Heart left ventricle (tissue), 13 donors: ENCODE data around the gene PSMG4.

ENCODE experiments used
- CTCF ChIP-seq, 12 donors: fragments of 200-600 bp; sonication (generic) in 4 of 12; IDR thresholded peaks; one replicate each; pipeline versions ENCODE4 v1.5.0 to v1.8.0; 2018 to 2022; ENCODE audit warnings: antibody characterized with exemption in 12 of 12, mild to moderate bottlenecking in 5 of 12
- POLR2A ChIP-seq, 2 donors: fragments of 450-650 bp; IDR thresholded peaks; one replicate each; pipeline ENCODE4 v1.6.1; 2017; ENCODE audit warnings: antibody characterized with exemption in 2 of 2, mild to moderate bottlenecking in 2 of 2, moderate library complexity in 2 of 2
- donor health status: ischemic (EF 13 %, LVEDD 7.1; RV severe dilation, severe dysfunction).
- donor health status: DM: no; HTN: yes; CAD: no.
- donor health status: DM: no; HTN: no; CAD: no.
- donor health status: ischemic (EF 25% LVEDD 6.9; RV normal size, moderate dysfunction).
- donor health status: ischemic (EF 25% LVEDD 5.7; RV mildly dilated, moderate dysfunction).
- donor health status: ischemic (EF 35%, LVEDD 5.7; RV mildly dilated, moderate dysfunction).
- donor health status: nonischemic (EF 11% LVEDD 7.7; RV severe dilation, severe dysfunction).
- donor health status: DM: yes; HTN: yes; CAD: no.
- donor health status: PGD.
- donor health status: ischemic (EF 29% LVEDD 5.4; RV normal size, mild dysfunction).
- donor health status: nonischemic (EF 23%, LVEDD 6.1; RV moderate dilation, normal function).

- no peak for TF ChIP-seq POLR2A (IDR thresholded peaks at IDR 0.05)
- no peak for TF ChIP-seq CTCF (IDR thresholded peaks at IDR 0.05)
Observed at GRCh38 chr6:3290149-3290930, 31.6 kb downstream of the PSMG4 start.
